Ureter (tissue), 1 donor: Measurements from ENCODE around the gene TRIM6. TPM values are rescaled to one million over a fixed set of nuclear protein-coding genes. Genes with fewer than 3 reads are reported as not detected.

ENCODE experiments used
- total RNA-seq: library from RNA; stranded (reverse); gene quantifications from one replicate; pipeline ENCODE4 v1.2.4, GENCODE V29; 2023
- donor health status: DM: yes; HTN: yes; CAD: no.

The TRIM6 gene
- total RNA-seq, 1 donor from 2014 or later = 13.5 TPM

Other genes starting within 250 kb of the TRIM6 start
- gene OR51B6, start 245.1 kb upstream of the TRIM6 start, total RNA-seq = not detected
- gene OR51M1, start 212.8 kb upstream of the TRIM6 start, total RNA-seq = not detected
- not detected for gene OR51Q1, start 174.5 kb upstream of the TRIM6 start, total RNA-seq
- 0.70 TPM for gene OR51I1, start 155.1 kb upstream of the TRIM6 start, total RNA-seq
- not detected for gene OR51I2, start 147.3 kb upstream of the TRIM6 start, total RNA-seq
- not detected for gene OR52D1, start 108.0 kb upstream of the TRIM6 start, total RNA-seq
- gene UBQLN3, start 86.7 kb upstream of the TRIM6 start, total RNA-seq = 0.70 TPM
- 1.4 TPM for gene UBQLNL, start 79.9 kb upstream of the TRIM6 start, total RNA-seq
- gene OR52H1, start 48.1 kb upstream of the TRIM6 start, total RNA-seq = 0.73 TPM
- gene OR52B6, start 15.8 kb upstream of the TRIM6 start, total RNA-seq = not detected
- 9.1 TPM for gene TRIM34, start 28.4 kb downstream of the TRIM6 start, total RNA-seq
- 34.5 TPM for gene TRIM5, start 88.4 kb downstream of the TRIM6 start, total RNA-seq
- gene TRIM22, start 93.2 kb downstream of the TRIM6 start, total RNA-seq = 86.6 TPM
- gene OR56B1, start 139.8 kb downstream of the TRIM6 start, total RNA-seq = 0.26 TPM
- gene OR52N4, start 157.6 kb downstream of the TRIM6 start, total RNA-seq = 0.75 TPM
- gene OR52N5, start 186.7 kb downstream of the TRIM6 start, total RNA-seq = not detected
- 0.26 TPM for gene OR52N1, start 194.6 kb downstream of the TRIM6 start, total RNA-seq
- not detected for gene OR52N2, start 212.3 kb downstream of the TRIM6 start, total RNA-seq
- gene OR52E6, start 245.3 kb downstream of the TRIM6 start, total RNA-seq = not detected